CD4-positive, alpha-beta memory T cell (primary cell): ENCODE data around the gene SESN1. TPM values are rescaled to one million over a fixed set of nuclear protein-coding genes. Genes with fewer than 3 reads are reported as not detected.

Experiments
- CTCF ChIA-PET: fragments of 350-600 bp; sonication (Branson Sonifier 250); formaldehyde crosslinking; loops from one replicate; lab custom pipeline; 2021; ENCODE audit warnings: inconsistent platforms; ENCODE audit not compliant: partially characterized antibody; lab: Charles Lee
- POLR2A ChIA-PET: fragments of 350-600 bp; sonication (Branson Sonifier 250); formaldehyde crosslinking; loops from one replicate; lab custom pipeline; 2021; ENCODE audit not compliant: partially characterized antibody; lab: Charles Lee
- DNase-seq, 5 donors: peaks; one replicate each; pipeline versions ENCODE4 v3.0.0 to v3.0.0-alpha.2; 2020 to 2022; ENCODE audit warnings: mixed read lengths in 1 of 5
- H3K27ac ChIP-seq: one replicate; pipeline ENCODE4 v1.7.0; 2013; ENCODE audit warnings: low read depth, low read length
- H3K27me3 ChIP-seq: 2 replicates; pipeline ENCODE4 v1.7.0; 2013; ENCODE audit warnings: mild to moderate bottlenecking, low read length, moderate library complexity; ENCODE audit not compliant: insufficient read depth
- H3K36me3 ChIP-seq: 2 replicates; pipeline ENCODE4 v1.7.0; 2013; ENCODE audit warnings: mild to moderate bottlenecking, low read length, moderate library complexity; ENCODE audit not compliant: insufficient read depth
- H3K4me1 ChIP-seq: 2 replicates; pipeline ENCODE4 v1.7.0; 2013; ENCODE audit warnings: mild to moderate bottlenecking, low read length, moderate library complexity; ENCODE audit not compliant: insufficient read depth
- H3K4me3 ChIP-seq, 2 donors: one replicate each; pipeline ENCODE4 v1.7.0; 2013; ENCODE audit warnings: low read length in 2 of 2, mild to moderate bottlenecking in 1 of 2
- H3K9me3 ChIP-seq, 2 donors: one replicate each; pipeline ENCODE4 v1.7.0; 2013; ENCODE audit warnings: low read length in 2 of 2, control low read depth in 1 of 2; ENCODE audit not compliant: control insufficient read depth in 1 of 2
- H3K27ac Mint-ChIP-seq, 7 donors: one replicate each; pipeline ENCODE4 v1.8.0; 2020 to 2021; ENCODE audit warnings: mixed read lengths in 7 of 7, mild to moderate bottlenecking in 6 of 7, inconsistent platforms in 3 of 7, moderate library complexity in 3 of 7
- H3K27me3 Mint-ChIP-seq, 2 donors: one replicate each; pipeline ENCODE4 v1.8.0; 2020 to 2021; ENCODE audit warnings: mixed read lengths in 2 of 2
- H3K36me3 Mint-ChIP-seq, 2 donors: one replicate each; pipeline ENCODE4 v1.8.0; 2020 to 2021; ENCODE audit warnings: mixed read lengths in 2 of 2, inconsistent platforms in 1 of 2, mild to moderate bottlenecking in 1 of 2
- H3K4me1 Mint-ChIP-seq, 4 donors: one replicate each; pipeline ENCODE4 v1.8.0; 2020 to 2021; ENCODE audit warnings: mixed read lengths in 4 of 4, mild to moderate bottlenecking in 1 of 4
- H3K4me3 Mint-ChIP-seq, 8 donors: one replicate each; pipeline ENCODE4 v1.8.0; 2020 to 2021; ENCODE audit warnings: mixed read lengths in 8 of 8, mild to moderate bottlenecking in 7 of 8, moderate library complexity in 6 of 8, inconsistent platforms in 3 of 8
- H3K9me3 Mint-ChIP-seq, 8 donors: one replicate each; pipeline ENCODE4 v1.8.0; 2020 to 2021; ENCODE audit warnings: mixed read lengths in 8 of 8, mild to moderate bottlenecking in 5 of 8, inconsistent platforms in 3 of 8, moderate library complexity in 1 of 8
- intact Hi-C: fragments of 100-400 bp; cut with micrococcal nuclease; formaldehyde crosslinking; loops from one replicate; pipeline ENCODE4 v1.15.1; 2023
- polyA plus RNA-seq, 2 donors: library from polyadenylated mRNA; unstranded; fragments of 300-500 nt; fragmentation: Illumina TruSeq; gene quantifications; one replicate each; pipeline ENCODE4 v1.2.3, GENCODE V29; 2021
- total RNA-seq, 2 experiments: library from RNA; stranded (reverse); gene quantifications; one replicate each; pipeline ENCODE4 v1.2.3, GENCODE V29; 2021

SESN1 gene
- total and polyA plus RNA-seq, 4 experiments from 2014 or later: 37.0 to 51.7 (median 46.5) TPM

DNA sequence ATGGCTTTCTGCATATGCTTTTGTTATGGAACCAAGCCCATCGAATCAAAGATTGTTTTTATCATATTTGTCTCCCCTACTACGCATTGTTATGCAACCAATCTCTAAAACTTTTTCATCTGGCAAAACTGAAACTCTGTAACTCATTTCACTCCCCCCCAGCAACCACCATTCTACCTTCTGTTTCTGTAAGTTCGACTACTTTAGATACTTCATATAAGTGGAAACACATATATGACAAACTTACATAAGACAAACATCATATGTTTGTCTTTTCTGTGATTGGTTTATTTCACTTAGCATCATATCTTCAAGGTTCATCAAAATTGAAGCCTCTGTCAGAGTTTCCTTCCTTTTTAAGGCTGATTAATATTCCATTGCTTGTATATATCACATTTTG is 35.4 kb upstream of the SESN1 start:
- POLR2A ChIA-PET: no interaction called here
- Mint-ChIP-seq H3K27me3 (no peaks in the 10 kb centered on the region), H3K36me3 (peaks cover 0 to 23% of the 10 kb centered on the region in 2 donors), H3K27ac (no peak overlapping the region), H3K4me1 (peaks cover 0 to 4% (median 0%) of the 10 kb centered on the region in 4 donors), H3K4me3 (no peak overlapping the region), H3K9me3 (peaks cover 0 to 6% (median 0%) of the 10 kb centered on the region in 8 donors)
- CTCF ChIA-PET: no interaction called here
- Histone ChIP-seq H3K27ac (no peak overlapping the region), H3K36me3 (no peaks in the 10 kb centered on the region), H3K27me3 (no peaks in the 10 kb centered on the region), H3K4me3 (no peak overlapping the region), H3K4me1 (no peaks in the 10 kb centered on the region), H3K9me3 (no peaks in the 10 kb centered on the region)
- no peak for DNase-seq
- intact Hi-C loops: no loop called here

DNA sequence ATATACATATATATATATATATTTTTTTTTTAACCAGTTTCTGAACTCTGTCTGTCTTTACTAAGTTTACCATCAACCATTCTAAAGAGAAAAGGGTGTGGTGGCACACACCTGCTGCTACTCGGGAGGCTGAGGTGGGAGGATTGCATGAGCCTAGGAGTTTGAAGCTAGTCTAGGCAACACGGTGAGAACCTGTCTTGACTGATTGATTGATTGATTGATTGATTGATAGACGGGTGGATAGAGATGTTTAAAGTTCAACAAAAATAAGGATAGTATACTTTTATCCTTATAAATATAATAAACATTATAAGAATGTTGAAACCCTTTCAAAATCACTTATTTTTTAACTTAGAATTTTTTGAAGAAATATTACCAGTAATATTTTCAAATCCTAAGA is 30.9 kb upstream of the SESN1 start:
- Histone ChIP-seq H3K4me3 (no peak overlapping the region), H3K9me3 (no peaks in the 10 kb centered on the region), H3K27me3 (no peaks in the 10 kb centered on the region), H3K27ac (no peak overlapping the region), H3K4me1 (peaks cover 5% of the 10 kb centered on the region), H3K36me3 (no peaks in the 10 kb centered on the region)
- intact Hi-C loops: no loop called here
- no peaks in the 10 kb centered on the region for H3K27me3 Mint-ChIP-seq
- ChIA-PET POLR2A (no interaction called here), CTCF (no interaction called here)
- H3K4me1 Mint-ChIP-seq: peaks cover 4 to 13% (median 4%) of the 10 kb centered on the region in 4 donors
- no peak for DNase-seq
- H3K36me3 Mint-ChIP-seq: peaks cover 0 to 12% of the 10 kb centered on the region in 2 donors
- no peak overlapping the region for H3K27ac Mint-ChIP-seq
- no peak overlapping the region for H3K4me3 Mint-ChIP-seq
- peaks cover 0 to 1% (median 0%) of the 10 kb centered on the region in 8 donors for H3K9me3 Mint-ChIP-seq

DNA sequence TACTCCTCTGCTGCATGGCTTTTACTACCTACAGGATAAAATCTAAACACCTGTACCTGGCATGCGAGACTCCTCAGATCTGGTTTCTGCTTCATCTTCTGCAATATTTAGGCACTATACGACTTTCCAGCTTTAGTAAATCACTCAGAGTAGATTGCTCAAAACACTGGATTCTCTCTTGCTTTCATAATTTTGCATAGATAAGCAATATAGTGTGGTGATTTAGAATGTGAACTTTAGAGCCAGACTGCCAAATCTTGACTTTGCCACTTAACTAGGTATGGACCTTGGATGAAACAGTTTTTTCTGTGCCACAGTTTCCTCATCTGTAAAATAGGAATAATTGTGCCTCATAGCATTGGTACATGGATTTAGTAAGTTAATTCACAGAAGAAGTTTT is 29.6 kb upstream of the SESN1 start:
- intact Hi-C loops: no loop called here
- POLR2A ChIA-PET: no interaction called here
- Mint-ChIP-seq H3K4me3 (no peak overlapping the region), H3K4me1 (peaks cover 11 to 22% (median 14%) of the 10 kb centered on the region in 4 donors), H3K36me3 (peaks cover 0 to 8% of the 10 kb centered on the region in 2 donors), H3K9me3 (peaks cover 0 to 1% (median 0%) of the 10 kb centered on the region in 8 donors), H3K27me3 (no peaks in the 10 kb centered on the region), H3K27ac (no peak overlapping the region)
- CTCF ChIA-PET: no interaction called here
- Histone ChIP-seq H3K4me1 (peaks cover 13% of the 10 kb centered on the region), H3K9me3 (no peaks in the 10 kb centered on the region), H3K36me3 (no peaks in the 10 kb centered on the region), H3K27ac (no peak overlapping the region), H3K27me3 (no peaks in the 10 kb centered on the region), H3K4me3 (no peak overlapping the region)
- DNase-seq: no peak

DNA sequence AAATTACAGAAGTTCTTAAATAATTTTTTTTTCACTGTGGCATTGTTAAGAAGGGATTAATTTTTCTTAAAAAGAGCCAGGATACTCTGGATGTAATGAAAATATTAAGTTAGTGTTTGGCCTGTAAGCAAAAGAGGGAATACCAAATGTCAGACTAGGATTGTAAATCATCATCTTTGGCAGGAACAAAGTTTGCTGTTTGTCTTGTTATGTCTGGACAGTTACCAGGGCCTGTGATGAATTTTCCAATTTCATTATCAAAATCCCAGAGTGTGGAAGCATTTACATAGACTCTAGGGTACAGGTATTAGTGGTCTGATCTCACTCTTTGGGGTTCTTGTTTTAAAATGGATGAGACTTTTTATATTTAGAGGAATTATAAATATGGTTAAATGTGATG is 26.8 kb upstream of the SESN1 start:
- Histone ChIP-seq H3K4me3 (no peak overlapping the region), H3K9me3 (no peaks in the 10 kb centered on the region), H3K27ac (no peak overlapping the region), H3K4me1 (peaks cover 13% of the 10 kb centered on the region), H3K27me3 (no peaks in the 10 kb centered on the region), H3K36me3 (no peaks in the 10 kb centered on the region)
- Mint-ChIP-seq H3K4me1 (peaks cover 11 to 21% (median 17%) of the 10 kb centered on the region in 4 donors), H3K4me3 (no peak overlapping the region), H3K36me3 (no peaks in the 10 kb centered on the region), H3K9me3 (peaks cover 0 to 1% (median 0%) of the 10 kb centered on the region in 8 donors), H3K27ac (no peak overlapping the region), H3K27me3 (no peaks in the 10 kb centered on the region)
- intact Hi-C loops: no loop called here
- no peak for DNase-seq
- ChIA-PET CTCF (no interaction called here), POLR2A (no interaction called here)

DNA sequence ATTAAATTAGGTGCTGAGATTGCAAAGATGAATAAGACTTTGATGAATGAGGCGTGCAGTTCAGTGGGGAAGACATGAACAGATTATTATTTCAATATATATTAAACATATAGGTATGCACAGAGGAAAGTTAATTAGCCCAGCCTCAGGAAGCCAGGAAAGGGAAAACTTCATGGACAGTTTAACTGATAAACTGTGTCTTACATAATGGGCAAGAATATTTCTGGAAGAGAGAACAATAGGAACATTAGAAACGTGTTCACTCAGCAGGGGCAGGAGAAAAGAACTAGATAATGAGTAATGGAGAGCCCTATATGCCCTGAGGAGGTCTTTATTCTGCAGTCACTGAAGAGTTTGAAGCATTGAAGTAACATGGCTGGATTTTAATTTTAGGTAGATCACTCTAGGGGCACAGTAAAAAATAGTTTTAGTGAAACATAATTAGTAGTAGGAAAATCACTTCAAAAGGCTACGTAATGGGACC is 24.3 kb upstream of the SESN1 start:
- H3K4me1 ChIP-seq: peaks cover 13% of the 10 kb centered on the region
- DNase-seq: no peak
- H3K27me3 Mint-ChIP-seq: no peaks in the 10 kb centered on the region
- H3K27ac Mint-ChIP-seq: peak overlapping the region in 1 of 7 donors; percentile 60
- no peaks in the 10 kb centered on the region for H3K9me3 ChIP-seq
- no peaks in the 10 kb centered on the region for H3K27me3 ChIP-seq
- no peak overlapping the region for H3K27ac ChIP-seq
- intact Hi-C loops: no loop called here
- CTCF ChIA-PET: no interaction called here
- no peaks in the 10 kb centered on the region for H3K9me3 Mint-ChIP-seq
- peaks cover 11 to 21% (median 17%) of the 10 kb centered on the region in 4 donors for H3K4me1 Mint-ChIP-seq
- H3K36me3 ChIP-seq: no peaks in the 10 kb centered on the region
- no peak overlapping the region for H3K4me3 ChIP-seq
- H3K36me3 Mint-ChIP-seq: no peaks in the 10 kb centered on the region
- no peak overlapping the region for H3K4me3 Mint-ChIP-seq
- POLR2A ChIA-PET: no interaction called here

DNA sequence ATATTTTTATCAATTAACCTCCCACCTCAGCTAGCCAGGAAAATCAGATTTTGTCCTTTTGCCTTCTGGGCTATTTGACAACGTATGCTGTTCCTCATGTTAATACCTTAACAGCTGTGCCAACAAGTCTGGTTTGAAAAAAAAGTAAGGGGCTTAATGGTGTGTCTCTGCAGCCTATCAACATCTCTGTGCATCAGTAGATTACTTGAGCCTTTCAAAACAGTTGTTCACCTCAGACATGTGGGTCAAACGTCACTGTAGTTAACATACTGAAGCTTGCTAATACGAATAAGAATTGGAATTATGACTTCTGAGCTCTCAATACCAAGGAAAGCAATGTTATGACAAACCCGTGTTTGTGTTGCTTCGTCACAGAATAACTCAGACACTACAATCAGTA is 23.7 kb upstream of the SESN1 start:
- Histone ChIP-seq H3K4me1 (peaks cover 13% of the 10 kb centered on the region), H3K36me3 (no peaks in the 10 kb centered on the region)
- CTCF ChIA-PET: no interaction called here

DNA sequence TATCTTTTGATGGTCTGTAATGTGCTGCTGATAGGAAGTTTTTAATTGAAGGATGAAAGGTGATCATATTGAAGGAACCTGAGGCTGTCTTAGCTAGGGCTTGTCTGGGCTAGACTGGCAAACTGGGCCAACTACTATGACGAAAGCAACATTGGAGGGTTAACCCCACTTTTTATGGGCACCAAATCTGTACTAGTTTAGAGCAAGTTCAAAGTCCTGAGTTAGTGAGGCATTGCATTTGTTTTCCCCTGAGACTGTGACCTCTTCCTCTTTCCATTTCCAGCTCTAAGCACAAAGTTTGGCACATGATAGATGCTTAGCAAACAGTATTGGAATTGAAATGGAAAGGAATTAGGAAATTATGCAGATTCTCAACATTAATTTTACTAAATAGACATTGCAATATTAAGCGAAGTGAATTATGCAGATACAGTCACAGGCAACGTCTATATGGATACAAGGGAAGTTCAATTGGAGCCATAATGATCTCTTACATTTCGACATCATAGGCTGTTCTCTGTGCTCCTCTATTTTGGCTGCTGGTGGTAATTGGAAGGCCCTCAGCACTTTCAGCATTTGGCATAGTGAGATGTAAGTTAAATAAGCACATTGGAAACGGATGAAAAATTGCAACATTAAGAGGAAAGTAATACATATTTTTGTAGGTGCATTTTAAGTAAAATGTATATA is 22.8 kb upstream of the SESN1 start:
- H3K27ac ChIP-seq: no peak overlapping the region
- Mint-ChIP-seq H3K9me3 (no peaks in the 10 kb centered on the region), H3K27me3 (no peaks in the 10 kb centered on the region), H3K27ac (peak overlapping the region in 1 of 7 donors; percentile 21), H3K4me3 (no peak overlapping the region), H3K4me1 (peaks cover 11 to 21% (median 17%) of the 10 kb centered on the region in 4 donors), H3K36me3 (peaks cover 0 to under 1% of the 10 kb centered on the region in 2 donors)
- ChIA-PET POLR2A (no interaction called here), CTCF (no interaction called here)
- no peaks in the 10 kb centered on the region for H3K9me3 ChIP-seq
- DNase-seq: no peak
- intact Hi-C loops: no loop called here
- no peaks in the 10 kb centered on the region for H3K27me3 ChIP-seq
- H3K36me3 ChIP-seq: no peaks in the 10 kb centered on the region
- H3K4me1 ChIP-seq: peaks cover 13% of the 10 kb centered on the region
- H3K4me3 ChIP-seq: no peak overlapping the region

More for the DNA sequence above, 23.7 kb upstream of the SESN1 start:
- H3K36me3 Mint-ChIP-seq: no peaks in the 10 kb centered on the region
- H3K27me3 ChIP-seq: no peaks in the 10 kb centered on the region
- H3K27me3 Mint-ChIP-seq: no peaks in the 10 kb centered on the region
- H3K4me3 ChIP-seq: no peak overlapping the region
- DNase-seq: no peak
- intact Hi-C loops: no loop called here
- POLR2A ChIA-PET: no interaction called here
- no peak overlapping the region for H3K4me3 Mint-ChIP-seq
- no peaks in the 10 kb centered on the region for H3K9me3 Mint-ChIP-seq
- no peak overlapping the region for H3K27ac Mint-ChIP-seq
- peaks cover 11 to 21% (median 17%) of the 10 kb centered on the region in 4 donors for H3K4me1 Mint-ChIP-seq
- no peak overlapping the region for H3K27ac ChIP-seq
- no peaks in the 10 kb centered on the region for H3K9me3 ChIP-seq
